GM19452 (cell line): ENCODE data around the gene MGAT5B.
"Not testable (repeated sequence)": the region's sequence is repeated elsewhere in the genome, so short reads cannot be mapped to it uniquely, and the experiment has no call there.

Experiments
- ATAC-seq: cut with Tn5 transposase; IDR thresholded peaks from one replicate; pipeline ENCODE4 v1.9.1; 2021; ENCODE audit not compliant: unreplicated experiment

The MGAT5B gene

GRCh38 chr17:76868176-76868668 is at the start of gene MGAT5B:
Gene MGAT5B, plus strand, starts transcription at chr17:76868404. Its CDS starts 626 bp downstream, at chr17:76869030.
- ATAC-seq, result no peak

- ATAC-seq, result no peak
Measured at GRCh38 chr17:76820039-76820438, 48.2 kb upstream of the MGAT5B start.

GRCh38 chr17:76820561-76820960 is 47.6 kb upstream of the MGAT5B start:
- ATAC-seq, result no peak

GRCh38 chr17:76822184-76822778 is 45.9 kb upstream of the MGAT5B start:
- ATAC-seq, result no peak

GRCh38 chr17:76824093-76824492 is 44.1 kb upstream of the MGAT5B start:
- ATAC-seq, result no peak

GRCh38 chr17:76826330-76827068 is 41.7 kb upstream of the MGAT5B start:
- no peak for ATAC-seq

- no peak for ATAC-seq
Measured at GRCh38 chr17:76827736-76828135, 40.5 kb upstream of the MGAT5B start.

GRCh38 chr17:76830987-76831715 is 37.1 kb upstream of the MGAT5B start:
- no peak for ATAC-seq

- no peak for ATAC-seq
Measured at GRCh38 chr17:76833034-76833644, 35.1 kb upstream of the MGAT5B start.

- no peak for ATAC-seq
Measured at GRCh38 chr17:76833747-76834146, 34.5 kb upstream of the MGAT5B start.

GRCh38 chr17:76834870-76835269 is 33.3 kb upstream of the MGAT5B start:
- no peak for ATAC-seq

- ATAC-seq, result no peak
Measured at GRCh38 chr17:76840443-76840767, 27.8 kb upstream of the MGAT5B start.

GRCh38 chr17:76840884-76841775 is 27.1 kb upstream of the MGAT5B start:
- ATAC-seq, result no peak

GRCh38 chr17:76841776-76842405 is 26.3 kb upstream of the MGAT5B start:
- ATAC-seq, result no peak

- ATAC-seq, result not testable (repeated sequence)
Measured at GRCh38 chr17:76843068-76843467, 25.1 kb upstream of the MGAT5B start.

- ATAC-seq, result no peak
Measured at GRCh38 chr17:76843703-76844484, 24.3 kb upstream of the MGAT5B start.

- no peak for ATAC-seq
Measured at GRCh38 chr17:76844485-76844829, 23.7 kb upstream of the MGAT5B start.

GRCh38 chr17:76844846-76845245 is 23.4 kb upstream of the MGAT5B start:
- ATAC-seq, result no peak

- ATAC-seq, result no peak
Measured at GRCh38 chr17:76845541-76846017, 22.6 kb upstream of the MGAT5B start.
